ENCODE measurements around the gene PTPRE.

PTPRE gene

GRCh38 chr10:128087146-128087883 lies 180.4 kb downstream of the PTPRE start:
- Histone ChIP-seq H4K20me1 (ENCODE audit: insufficient read depth, low read length, poor library complexity, severe bottlenecking) (no peaks in the 10 kb centered on the region), H3K4me2 (ENCODE audit: low read depth, low read length, poor library complexity, severe bottlenecking) (no peak overlapping the region), H3K4me1 (ENCODE audit: insufficient read depth, low read length, poor library complexity, severe bottlenecking) (no peaks in the 10 kb centered on the region), H3K9me2 (replicated peaks; ENCODE audit: low read depth, low read length) (no peaks in the 10 kb centered on the region), H3K9ac (ENCODE audit: low read depth, low read length, poor library complexity, severe bottlenecking) (no peak overlapping the region), H3K9me3 (ENCODE audit: insufficient read depth, low read depth, low read length) (no peaks in the 10 kb centered on the region), H3F3A (ENCODE audit: low read depth) (no peaks in the 10 kb centered on the region), H2AFZ (ENCODE audit: low read length) (no peak overlapping the region), H3K36me3 (ENCODE audit: insufficient read depth, low read length) (peaks cover 6% of the 10 kb centered on the region; the same call in 1 of the 2 replicates), H3K27me3 (ENCODE audit: insufficient read depth, low read length, poor library complexity, severe bottlenecking) (no peaks in the 10 kb centered on the region), H3K79me2 (ENCODE audit: insufficient read depth, low read length) (no peaks in the 10 kb centered on the region), H3K4me3 (ENCODE audit: low read length, poor library complexity, severe bottlenecking) (no peak overlapping the region)
- TF ChIP-seq CTCF (conservative IDR thresholded peaks at IDR 0.05; ENCODE audit: low read length) = 0 out of 2 replicates have a peak, but pooled peaks have one; percentile 9
- TF ChIP-seq EZH2phosphoT487 (IDR thresholded peaks at IDR 0.05; ENCODE audit: borderline replicate concordance) = no peak

GRCh38 chr10:128087884-128088709 lies 181.2 kb downstream of the PTPRE start:
- H2AFZ ChIP-seq (ENCODE audit: low read length) = no peak overlapping the region
- TF ChIP-seq CTCF (conservative IDR thresholded peaks at IDR 0.05; ENCODE audit: low read length) (peak; percentile 56), EZH2phosphoT487 (IDR thresholded peaks at IDR 0.05; ENCODE audit: borderline replicate concordance) (no peak)
- H4K20me1 ChIP-seq (ENCODE audit: insufficient read depth, low read length, poor library complexity, severe bottlenecking) = no peaks in the 10 kb centered on the region
- H3K27me3 ChIP-seq (ENCODE audit: insufficient read depth, low read length, poor library complexity, severe bottlenecking) = no peaks in the 10 kb centered on the region
- no peak overlapping the region for H3K9ac ChIP-seq (ENCODE audit: low read depth, low read length, poor library complexity, severe bottlenecking)
- H3K4me1 ChIP-seq (ENCODE audit: insufficient read depth, low read length, poor library complexity, severe bottlenecking) = no peaks in the 10 kb centered on the region
- H3K4me2 ChIP-seq (ENCODE audit: low read depth, low read length, poor library complexity, severe bottlenecking) = no peak overlapping the region
- H3K9me2 ChIP-seq (replicated peaks; ENCODE audit: low read depth, low read length) = no peaks in the 10 kb centered on the region
- H3K9me3 ChIP-seq (ENCODE audit: insufficient read depth, low read depth, low read length) = no peaks in the 10 kb centered on the region
- H3K36me3 ChIP-seq (ENCODE audit: insufficient read depth, low read length) = peaks cover 6% of the 10 kb centered on the region; the same call in 1 of the 2 replicates
- no peaks in the 10 kb centered on the region for H3K79me2 ChIP-seq (ENCODE audit: insufficient read depth, low read length)
- no peak overlapping the region for H3K4me3 ChIP-seq (ENCODE audit: low read length, poor library complexity, severe bottlenecking)
- H3F3A ChIP-seq (ENCODE audit: low read depth) = no peaks in the 10 kb centered on the region

GRCh38 chr10:128091636-128092210 lies 184.8 kb downstream of the PTPRE start:
- TF ChIP-seq CTCF (conservative IDR thresholded peaks at IDR 0.05; ENCODE audit: low read length) = no peak
- TF ChIP-seq EZH2phosphoT487 (IDR thresholded peaks at IDR 0.05; ENCODE audit: borderline replicate concordance) = no peak
- H3K79me2 ChIP-seq (ENCODE audit: insufficient read depth, low read length) = peaks cover 2% of the 10 kb centered on the region; the same call in 1 of the 2 replicates
- H3K36me3 ChIP-seq (ENCODE audit: insufficient read depth, low read length) = peaks cover under 1% of the 10 kb centered on the region; the same call in 1 of the 2 replicates
- no peaks in the 10 kb centered on the region for H3F3A ChIP-seq (ENCODE audit: low read depth)
- H3K9ac ChIP-seq (ENCODE audit: low read depth, low read length, poor library complexity, severe bottlenecking) = no peak overlapping the region
- no peaks in the 10 kb centered on the region for H3K9me2 ChIP-seq (replicated peaks; ENCODE audit: low read depth, low read length)
- peaks cover 19% of the 10 kb centered on the region for H3K4me1 ChIP-seq (ENCODE audit: insufficient read depth, low read length, poor library complexity, severe bottlenecking)
- no peaks in the 10 kb centered on the region for H3K9me3 ChIP-seq (ENCODE audit: insufficient read depth, low read depth, low read length)
- H3K4me3 ChIP-seq (ENCODE audit: low read length, poor library complexity, severe bottlenecking) = no peak overlapping the region
- no peak overlapping the region for H3K4me2 ChIP-seq (ENCODE audit: low read depth, low read length, poor library complexity, severe bottlenecking)
- H3K27me3 ChIP-seq (ENCODE audit: insufficient read depth, low read length, poor library complexity, severe bottlenecking) = no peaks in the 10 kb centered on the region
- H2AFZ ChIP-seq (ENCODE audit: low read length) = no peak overlapping the region
- peaks cover 2% of the 10 kb centered on the region for H4K20me1 ChIP-seq (ENCODE audit: insufficient read depth, low read length, poor library complexity, severe bottlenecking)

Measured in Loucy (cell line).